Endothelial cell of umbilical vein (primary cell): Measurements from ENCODE around the gene NTSR1. TPM values are rescaled to one million over a fixed set of nuclear protein-coding genes. Genes with fewer than 3 reads are reported as not detected.

ENCODE experiments used
- BruUV-seq: library from RNA; stranded (reverse); fragments of 400-500 nt; replicated peaks from 2 replicates; lab custom pipeline; 2021; lab: Mats Ljungman, UMichigan
- CTCF ChIA-PET: fragments of 300-600, 350-600 bp; sonication (Branson Sonifier 250); formaldehyde crosslinking; loops from one replicate; lab custom pipeline; 2021; ENCODE audit warnings: antibody characterized with exemption, inconsistent platforms; lab: Charles Lee
- POLR2A ChIA-PET: fragments of 300-600, 350-600 bp; sonication (Branson Sonifier 250); formaldehyde crosslinking; loops from one replicate; lab custom pipeline; 2021; ENCODE audit warnings: antibody characterized with exemption, inconsistent platforms; lab: Charles Lee
- DNase-seq: peaks from one replicate; pipeline ENCODE4 v3.0.0-alpha.2; 2011; ENCODE audit warnings: low read depth, low spot score
- FAIRE-seq: peaks from 2 replicates; lab custom pipeline; 2011; peaks lifted over from hg19 to GRCh38; lab: Jason Lieb, UNC
- H2AFZ ChIP-seq: 2 replicates; pipeline ENCODE4 v1.6.0; 2012; ENCODE audit warnings: low read depth, low read length, control low read depth, inconsistent platforms
- H3K27ac ChIP-seq: 2 replicates; pipeline ENCODE4 v1.5.1; 2011; ENCODE audit warnings: low read depth, mild to moderate bottlenecking, control low read depth, low read length, moderate library complexity; ENCODE audit not compliant: insufficient read depth
- H3K27me3 ChIP-seq, 2 experiments: 2 replicates each; pipeline versions ENCODE4 v1.6.0 to v1.6.1; 2011; ENCODE audit warnings: low read length in 2 of 2, mixed read lengths in 1 of 2; ENCODE audit not compliant: control insufficient read depth in 2 of 2, insufficient read depth in 2 of 2
- H3K36me3 ChIP-seq, 2 experiments: 2 replicates in 1 of 2; 3 replicates in 1 of 2; pipeline ENCODE4 v1.5.1; 2011; ENCODE audit warnings: low read length in 2 of 2, mild to moderate bottlenecking in 1 of 2, moderate library complexity in 1 of 2; ENCODE audit not compliant: control insufficient read depth in 2 of 2, insufficient read depth in 2 of 2; ENCODE audit errors: extremely low read depth in 1 of 2
- H3K4me1 ChIP-seq: 3 replicates; pipeline ENCODE4 v1.5.1; 2011; ENCODE audit warnings: mild to moderate bottlenecking, low read length; ENCODE audit not compliant: control insufficient read depth, insufficient read depth; ENCODE audit errors: extremely low read depth
- H3K4me2 ChIP-seq: 2 replicates; pipeline ENCODE4 v1.6.1; 2011; ENCODE audit warnings: low read length, control low read depth, mixed read lengths; ENCODE audit not compliant: insufficient read depth
- H3K4me3 ChIP-seq, 3 experiments: fragments of 200-600 bp in 1 of 3; sonication (generic), shearing (Covaris generic) in 1 of 3; replicated peaks in 1 of 3; 2 replicates each; pipeline ENCODE4 v1.5.1; 2011 to 2016; ENCODE audit warnings: control low read depth in 3 of 3, low read length in 3 of 3, mild to moderate bottlenecking in 2 of 3, inconsistent platforms in 1 of 3, low read depth in 1 of 3, moderate library complexity in 1 of 3; ENCODE audit not compliant: insufficient read depth in 1 of 3
- H3K79me2 ChIP-seq: 2 replicates; pipeline ENCODE4 v1.6.0; 2012; ENCODE audit warnings: low read length, inconsistent platforms; ENCODE audit not compliant: control insufficient read depth, insufficient read depth
- H3K9ac ChIP-seq: replicated peaks from 2 replicates; pipeline ENCODE3; 2011; ENCODE audit warnings: low read length, control low read depth; ENCODE audit not compliant: insufficient read depth; ENCODE audit errors: extremely low read depth
- H3K9me1 ChIP-seq: replicated peaks from 3 replicates; pipeline ENCODE4 v1.6.0; 2011; ENCODE audit warnings: mild to moderate bottlenecking, low read length; ENCODE audit not compliant: control insufficient read depth, insufficient read depth; ENCODE audit errors: extremely low read depth
- H3K9me3 ChIP-seq: replicated peaks from 2 replicates; pipeline ENCODE4 v1.5.1; 2012; ENCODE audit warnings: low read length, inconsistent platforms; ENCODE audit not compliant: control insufficient read depth, insufficient read depth
- H4K20me1 ChIP-seq: replicated peaks from 2 replicates; pipeline ENCODE3; 2011; ENCODE audit warnings: mild to moderate bottlenecking, low read length; ENCODE audit not compliant: control insufficient read depth, insufficient read depth; ENCODE audit errors: extremely low read depth
- EZH2 ChIP-seq: IDR thresholded peaks from 2 replicates; pipeline ENCODE4 v1.6.1; 2012; ENCODE audit warnings: borderline replicate concordance, low read depth, mild to moderate bottlenecking, moderate library complexity, low read length, inconsistent platforms; ENCODE audit not compliant: severe bottlenecking
- FOS ChIP-seq: IDR thresholded peaks from 2 replicates; pipeline ENCODE4 v1.6.1; 2011; ENCODE audit warnings: mild to moderate bottlenecking, low read length, moderate library complexity, borderline replicate concordance; ENCODE audit not compliant: insufficient read depth
- GATA2 ChIP-seq: IDR thresholded peaks from 2 replicates; pipeline ENCODE4 v1.7.0; 2011; ENCODE audit warnings: low read depth, mild to moderate bottlenecking, moderate library complexity, mixed read lengths, low read length; ENCODE audit not compliant: insufficient read length, insufficient read depth
- JUN ChIP-seq: IDR thresholded peaks from 2 replicates; pipeline ENCODE4 v1.6.1; 2011; ENCODE audit warnings: borderline replicate concordance, low read depth; ENCODE audit not compliant: insufficient read length, insufficient read depth
- MYC ChIP-seq: IDR thresholded peaks from one replicate; pipeline ENCODE4 v1.6.1; 2011; ENCODE audit warnings: mild to moderate bottlenecking, low read depth, low read length
- POLR2A ChIP-seq: IDR thresholded peaks from 2 replicates; pipeline ENCODE4 v1.6.1; 2012; ENCODE audit warnings: low read depth, mild to moderate bottlenecking, control low read depth, low read length
- POLR2AphosphoS5 ChIP-seq: IDR thresholded peaks from 2 replicates; pipeline ENCODE4 v1.6.1; 2012; ENCODE audit warnings: low read depth, mild to moderate bottlenecking, control low read depth, low read length, moderate library complexity; ENCODE audit not compliant: insufficient read depth
- dilution Hi-C: fragments of 300-500 bp; cut with MboI; formaldehyde crosslinking; loops from one replicate; pipeline ENCODE4 v1.15.0; 2019; ENCODE audit warnings: low sequenced_read_pairs; ENCODE audit not compliant: extremely low pct_ligation_motif_present
- intact Hi-C: fragments of 100-400 bp; cut with micrococcal nuclease; formaldehyde crosslinking; loops from one replicate; pipeline ENCODE4 v1.10.0; 2022
- polyA plus RNA-seq, 4 experiments: library from polyadenylated mRNA; depleted of rRNA in 3 of 4; stranded (reverse) in 3 of 4; unstranded in 1 of 4; fragments of >200 nt; gene quantifications; 2 replicates each; pipeline versions ENCODE4 v1.2.1 to v1.2.3, GENCODE V29; 2011 to 2012; ENCODE audit warnings: missing spikeins in 1 of 4
- total RNA-seq: library from RNA; stranded (reverse); gene quantifications from 2 replicates; pipeline ENCODE4 v1.2.3, GENCODE V29; 2021
- TF ChIP-seq, protein P1 (sequence below), 2 donors: IDR thresholded peaks; 1 replicate in 1 of 2; 2 replicates in 1 of 2; pipeline ENCODE4 v1.5.1; 2011; ENCODE audit warnings: low read length in 2 of 2, mild to moderate bottlenecking in 2 of 2, moderate library complexity in 2 of 2, control low read depth in 1 of 2, inconsistent platforms in 1 of 2, low read depth in 1 of 2; ENCODE audit not compliant: insufficient read depth in 1 of 2; ENCODE audit errors: extremely low read depth in 1 of 2
- TF ChIP-seq, protein P2 (sequence below): IDR thresholded peaks from 2 replicates; pipeline ENCODE4 v1.6.1; 2011; ENCODE audit not compliant: insufficient read depth, insufficient read length

NTSR1 gene
- total and polyA plus RNA-seq, 2 donors (not counting 3 experiments of a cell fraction or from before 2014, with no cell fraction given), result 0.14 to 2.1 TPM

DNA sequence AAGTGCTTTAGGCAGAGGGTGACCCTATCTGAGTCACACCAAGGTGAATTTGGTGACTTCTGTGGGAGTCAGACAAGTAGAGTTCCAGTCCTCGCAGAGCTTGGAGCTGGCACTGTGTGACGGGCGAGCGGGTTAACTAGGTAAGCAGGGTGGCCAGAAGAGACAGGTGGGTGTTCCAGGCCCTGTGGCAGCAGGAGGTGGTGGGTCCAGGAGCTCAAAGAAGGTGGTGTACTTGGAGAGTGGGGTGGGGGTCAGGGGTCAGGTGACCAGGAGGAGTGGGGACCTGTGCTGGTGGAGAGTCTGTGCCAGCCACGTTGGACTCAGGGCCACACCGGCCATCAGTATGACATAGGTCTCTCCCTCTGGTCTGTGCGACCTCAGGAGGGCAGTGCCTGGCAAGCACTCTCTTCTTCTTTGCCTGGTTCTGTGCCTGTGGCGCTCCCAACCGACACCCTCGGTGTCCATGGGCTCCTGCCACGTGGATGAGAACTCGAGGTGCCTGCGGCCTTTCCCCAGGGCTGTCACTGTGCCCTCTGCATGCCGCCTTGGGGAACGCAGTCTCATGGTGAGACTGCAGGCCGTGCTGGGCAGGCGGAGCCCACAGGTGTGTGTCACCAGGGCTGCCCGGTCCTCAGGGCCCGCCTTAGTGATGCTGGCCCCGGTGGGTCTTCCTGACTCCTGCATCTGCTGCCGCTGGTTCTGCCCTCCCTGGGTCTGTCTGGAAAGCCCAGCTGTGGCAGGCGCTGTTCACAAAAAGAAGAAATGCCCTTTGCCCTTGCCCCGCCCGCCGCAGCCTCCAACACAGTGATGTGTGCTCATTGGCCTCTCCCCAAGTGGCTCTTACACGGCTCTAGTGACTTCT is 89.3 kb downstream of the NTSR1 start:
- H3K4me1 ChIP-seq, result peaks cover 17% of the 10 kb centered on the region
- peaks cover 14% of the 10 kb centered on the region for H3K79me2 ChIP-seq
- FAIRE-seq (no peak), DNase-seq (no peak)
- H3K9ac ChIP-seq, result no peak overlapping the region
- intact Hi-C loops, result loop anchor here (10.0 kb wide), 1 partner anchor 493 kb away; the partner anchor contains the start of gene ADRM1
- TF ChIP-seq EZH2 (no peak), POLR2A (no peak), FOS (no peak), GATA2 (no peak), JUN (no peak), POLR2AphosphoS5 (no peak), MYC (no peak)
- TF ChIP-seq, protein P1, sequence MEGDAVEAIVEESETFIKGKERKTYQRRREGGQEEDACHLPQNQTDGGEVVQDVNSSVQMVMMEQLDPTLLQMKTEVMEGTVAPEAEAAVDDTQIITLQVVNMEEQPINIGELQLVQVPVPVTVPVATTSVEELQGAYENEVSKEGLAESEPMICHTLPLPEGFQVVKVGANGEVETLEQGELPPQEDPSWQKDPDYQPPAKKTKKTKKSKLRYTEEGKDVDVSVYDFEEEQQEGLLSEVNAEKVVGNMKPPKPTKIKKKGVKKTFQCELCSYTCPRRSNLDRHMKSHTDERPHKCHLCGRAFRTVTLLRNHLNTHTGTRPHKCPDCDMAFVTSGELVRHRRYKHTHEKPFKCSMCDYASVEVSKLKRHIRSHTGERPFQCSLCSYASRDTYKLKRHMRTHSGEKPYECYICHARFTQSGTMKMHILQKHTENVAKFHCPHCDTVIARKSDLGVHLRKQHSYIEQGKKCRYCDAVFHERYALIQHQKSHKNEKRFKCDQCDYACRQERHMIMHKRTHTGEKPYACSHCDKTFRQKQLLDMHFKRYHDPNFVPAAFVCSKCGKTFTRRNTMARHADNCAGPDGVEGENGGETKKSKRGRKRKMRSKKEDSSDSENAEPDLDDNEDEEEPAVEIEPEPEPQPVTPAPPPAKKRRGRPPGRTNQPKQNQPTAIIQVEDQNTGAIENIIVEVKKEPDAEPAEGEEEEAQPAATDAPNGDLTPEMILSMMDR (IDR thresholded peaks at IDR 0.05; ENCODE audit: extremely low read depth in 1 of 2, insufficient read depth in 1 of 2, low read depth in 1 of 2, low read length in 2 of 2), result no peak
- TF ChIP-seq, protein P2, sequence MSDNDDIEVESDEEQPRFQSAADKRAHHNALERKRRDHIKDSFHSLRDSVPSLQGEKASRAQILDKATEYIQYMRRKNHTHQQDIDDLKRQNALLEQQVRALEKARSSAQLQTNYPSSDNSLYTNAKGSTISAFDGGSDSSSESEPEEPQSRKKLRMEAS, result no peak
- H3K36me3 ChIP-seq, result peaks cover 11 to 12% of the 10 kb centered on the region in 2 experiments
- no peaks in the 10 kb centered on the region for H3K9me3 ChIP-seq
- dilution Hi-C loops, result no loop called here
- H3K4me2 ChIP-seq, result no peak overlapping the region
- H3K4me3 ChIP-seq, result no peak overlapping the region
- no TSS peak for BruUV-seq
- no peaks in the 10 kb centered on the region for H3K9me1 ChIP-seq
- no peak overlapping the region for H3K27ac ChIP-seq
- POLR2A ChIA-PET, result no interaction called here
- H3K27me3 ChIP-seq, result no peaks in the 10 kb centered on the region
- CTCF ChIA-PET, result interaction anchor here (2.0 kb wide), 1 partner anchor 10 kb away, joined by 8 read pairs; no protein-coding TSS in a partner anchor
- no peak overlapping the region for H2AFZ ChIP-seq
- H4K20me1 ChIP-seq, result no peaks in the 10 kb centered on the region
